Measurements from ENCODE around the gene GPSM1.

The GPSM1 gene, protein sequence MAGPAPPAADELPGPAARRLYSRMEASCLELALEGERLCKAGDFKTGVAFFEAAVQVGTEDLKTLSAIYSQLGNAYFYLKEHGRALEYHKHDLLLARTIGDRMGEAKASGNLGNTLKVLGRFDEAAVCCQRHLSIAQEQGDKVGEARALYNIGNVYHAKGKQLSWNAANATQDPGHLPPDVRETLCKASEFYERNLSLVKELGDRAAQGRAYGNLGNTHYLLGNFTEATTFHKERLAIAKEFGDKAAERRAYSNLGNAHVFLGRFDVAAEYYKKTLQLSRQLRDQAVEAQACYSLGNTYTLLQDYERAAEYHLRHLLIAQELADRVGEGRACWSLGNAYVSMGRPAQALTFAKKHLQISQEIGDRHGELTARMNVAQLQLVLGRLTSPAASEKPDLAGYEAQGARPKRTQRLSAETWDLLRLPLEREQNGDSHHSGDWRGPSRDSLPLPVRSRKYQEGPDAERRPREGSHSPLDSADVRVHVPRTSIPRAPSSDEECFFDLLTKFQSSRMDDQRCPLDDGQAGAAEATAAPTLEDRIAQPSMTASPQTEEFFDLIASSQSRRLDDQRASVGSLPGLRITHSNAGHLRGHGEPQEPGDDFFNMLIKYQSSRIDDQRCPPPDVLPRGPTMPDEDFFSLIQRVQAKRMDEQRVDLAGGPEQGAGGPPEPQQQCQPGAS

DNA sequence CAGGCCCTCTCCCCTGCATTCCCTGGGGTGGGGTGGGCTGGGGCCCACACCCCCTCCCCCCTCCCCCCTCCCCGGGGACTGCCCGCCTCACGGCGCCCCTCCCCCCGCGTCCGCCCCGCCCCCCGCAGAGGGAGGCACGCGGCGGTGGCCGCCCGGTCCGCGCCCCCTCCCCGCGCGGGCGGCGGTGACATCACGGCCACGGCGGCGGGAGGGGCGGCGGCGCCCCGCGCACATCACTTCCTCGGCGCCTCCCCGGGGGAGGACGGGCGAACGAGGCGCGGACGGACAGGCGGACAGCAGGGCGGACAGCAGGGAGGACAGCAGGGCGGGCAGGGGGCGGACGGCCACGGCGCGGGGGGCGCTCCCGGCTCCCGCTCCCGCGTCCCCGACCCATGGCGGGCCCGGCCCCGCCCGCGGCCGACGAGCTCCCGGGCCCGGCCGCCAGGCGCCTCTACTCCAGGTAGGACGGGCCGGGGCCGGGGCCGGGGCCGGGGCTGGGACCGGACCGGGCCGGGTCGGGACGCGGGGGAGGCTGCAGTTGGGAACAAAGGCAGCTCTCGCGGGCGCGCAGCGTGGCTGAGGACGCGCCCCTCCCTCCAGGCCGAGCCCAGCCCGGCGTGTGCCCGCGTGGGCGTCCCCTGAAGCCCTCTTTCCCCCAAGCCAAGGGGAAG, at the start of gene GPSM1:
Gene GPSM1 (plus strand): TSS at position 236 of the 671 bp plus-strand sequence. CDS start 157 bp downstream, at position 393.
- DNase-seq, result peak; percentile 27

DNA sequence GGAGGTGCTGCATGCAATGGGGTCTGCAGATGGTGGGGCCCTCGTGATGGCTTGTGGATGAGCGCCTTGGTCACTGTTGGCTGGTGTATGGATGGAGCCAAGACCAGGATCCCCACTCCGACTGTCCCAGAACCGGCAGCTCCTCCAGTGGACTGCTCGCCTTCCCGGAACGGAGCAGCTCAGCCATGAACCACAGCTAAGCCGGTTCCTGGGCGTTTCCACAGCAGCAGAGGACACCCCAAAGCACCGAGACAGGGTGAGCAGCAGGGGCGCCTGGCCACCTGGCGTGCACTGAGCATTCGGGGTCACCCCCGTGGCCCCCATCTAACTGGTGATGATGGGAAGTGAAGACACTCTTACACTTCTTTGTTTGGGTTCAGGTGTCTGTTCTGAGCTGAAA, 49.6 kb upstream of the GPSM1 start:
- no peak for DNase-seq

DNA sequence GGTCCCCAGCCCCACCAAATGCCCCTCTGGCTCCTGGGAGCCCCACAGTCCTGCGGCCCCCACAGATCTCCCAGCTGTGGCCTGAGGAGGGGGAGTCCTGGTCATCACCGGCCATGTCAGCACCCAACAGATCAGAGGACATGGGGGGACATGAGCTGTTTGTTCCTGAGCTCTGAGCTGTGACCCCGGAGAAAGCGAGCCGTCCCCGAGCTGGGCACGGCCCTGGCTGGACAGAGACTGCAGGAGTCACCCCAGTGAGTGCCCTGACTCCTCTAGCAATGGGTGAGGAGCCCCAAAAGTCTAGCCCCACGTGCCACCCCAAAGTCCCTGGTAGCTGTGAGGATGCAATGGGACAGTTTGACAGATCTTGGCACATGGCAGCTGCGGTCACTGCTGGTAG, 49.1 kb upstream of the GPSM1 start:
- DNase-seq, result no peak

DNA sequence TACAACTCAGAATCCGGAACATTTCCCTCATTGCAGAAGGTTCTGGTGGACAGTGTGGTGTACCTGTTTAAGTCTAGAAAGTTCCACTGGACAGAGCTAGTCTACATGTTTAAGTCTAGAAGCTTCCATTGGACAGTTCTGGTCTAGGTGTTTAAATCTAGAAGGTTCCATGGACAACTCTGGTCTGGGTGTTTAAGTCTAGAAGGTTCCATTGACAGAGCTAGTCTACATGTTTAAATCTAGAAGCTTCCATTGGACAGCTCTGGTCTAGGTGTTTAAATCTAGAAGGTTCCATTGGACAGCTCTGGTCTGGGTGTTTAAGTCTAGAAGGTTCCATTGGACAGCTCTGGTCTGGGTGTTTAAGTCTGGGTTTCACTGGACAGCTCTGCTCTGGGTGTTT, 48.4 kb upstream of the GPSM1 start:
- DNase-seq, result no peak

DNA sequence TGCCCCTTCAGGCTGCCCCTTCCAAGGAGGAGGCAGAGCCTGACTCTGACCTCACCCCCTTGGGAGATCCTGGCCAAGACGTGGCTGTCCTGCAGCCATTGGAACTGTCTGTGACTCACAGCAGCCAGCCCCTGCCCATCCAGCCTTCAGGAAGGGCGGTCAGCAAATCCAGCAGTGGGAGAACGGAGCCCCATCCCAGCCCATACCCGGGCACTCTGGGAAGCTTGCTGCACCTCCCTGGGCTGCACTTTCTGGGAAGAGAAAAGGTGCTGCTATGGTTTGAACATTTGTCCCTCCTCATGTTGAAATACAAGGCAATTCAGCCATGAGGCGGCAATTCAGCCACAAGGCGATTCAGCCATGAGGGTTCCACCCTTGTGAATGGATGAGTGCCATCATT, 47.9 kb upstream of the GPSM1 start:
- DNase-seq, result no peak

DNA sequence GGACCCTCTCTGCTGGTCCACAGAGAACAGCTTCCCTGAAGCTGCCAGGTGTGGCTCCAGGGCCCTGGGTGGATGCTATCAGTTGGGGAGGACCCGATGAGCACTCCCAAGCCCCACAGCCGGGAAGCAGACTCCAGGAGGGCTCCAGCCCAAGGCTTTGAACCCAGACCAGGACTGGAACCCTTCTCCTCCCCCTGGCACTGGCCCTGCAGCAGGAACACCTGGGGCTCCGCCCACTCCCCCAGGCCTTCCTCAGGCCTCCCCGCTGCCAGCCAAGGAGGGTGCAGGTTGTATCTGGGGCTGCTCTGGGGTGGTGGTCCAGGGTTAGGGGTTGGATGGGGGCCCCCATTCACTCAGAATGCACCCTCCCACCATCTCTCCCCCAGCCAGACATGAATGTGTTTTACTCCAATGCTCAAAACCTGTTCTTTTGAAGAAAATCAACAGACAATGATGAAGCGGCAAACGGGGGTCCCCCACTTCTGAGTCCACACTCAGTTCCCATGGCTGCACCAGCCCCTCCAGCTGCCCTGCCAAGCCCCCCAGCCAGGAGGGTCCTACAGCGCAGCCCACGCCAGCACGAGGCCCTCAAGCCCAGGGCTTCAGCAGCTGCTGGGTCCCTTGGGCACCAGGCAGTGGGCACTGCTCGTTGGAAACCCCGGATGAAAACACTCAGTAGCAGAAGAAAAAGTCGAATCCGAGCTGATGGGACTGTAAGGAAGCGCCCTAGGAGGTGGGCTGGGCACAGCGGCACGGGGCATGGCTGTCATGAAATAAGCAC, 46.6 kb upstream of the GPSM1 start:
- no peak for DNase-seq

DNA sequence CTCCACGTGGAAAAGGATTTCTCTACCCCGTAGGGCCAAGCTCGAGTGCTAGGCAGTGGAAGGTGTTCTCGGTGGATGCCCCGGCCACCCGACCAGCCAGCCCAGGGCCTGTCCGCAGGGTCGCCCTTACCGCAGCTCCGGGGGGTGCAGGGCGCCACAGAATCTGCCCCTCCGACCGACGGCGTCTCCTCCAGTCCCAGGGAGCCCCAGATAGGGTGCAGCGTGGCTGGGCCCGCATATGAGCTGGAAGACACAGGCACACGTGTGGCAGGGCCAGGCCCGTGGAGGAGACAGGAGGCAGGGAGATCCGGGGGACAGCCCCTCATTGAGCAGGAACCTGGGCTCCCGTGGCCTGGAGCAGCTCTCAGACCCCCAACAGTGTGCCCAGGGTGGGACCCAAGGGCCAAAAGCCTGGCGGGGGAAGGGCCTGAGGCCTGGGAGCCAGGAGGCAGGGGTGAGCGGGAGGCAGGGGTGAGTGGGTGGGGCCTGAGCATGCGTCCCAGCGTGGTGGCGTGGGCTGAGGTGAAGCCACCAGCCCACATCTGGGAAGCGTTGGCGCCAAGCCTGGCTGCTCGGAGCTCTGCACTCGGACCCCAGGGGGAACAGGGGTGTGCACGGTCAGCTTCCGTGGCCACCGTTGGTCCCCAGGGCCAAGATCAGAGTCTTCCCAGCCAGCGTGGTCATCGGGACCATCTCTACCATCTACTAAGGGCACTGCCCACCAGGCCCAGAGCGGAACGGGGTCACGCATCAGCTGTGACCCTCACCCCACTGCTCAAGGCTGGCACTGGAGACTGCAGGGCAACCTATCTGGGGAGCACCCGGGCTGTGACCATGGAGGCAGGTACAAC, 45.7 kb upstream of the GPSM1 start:
- DNase-seq, result no peak

DNA sequence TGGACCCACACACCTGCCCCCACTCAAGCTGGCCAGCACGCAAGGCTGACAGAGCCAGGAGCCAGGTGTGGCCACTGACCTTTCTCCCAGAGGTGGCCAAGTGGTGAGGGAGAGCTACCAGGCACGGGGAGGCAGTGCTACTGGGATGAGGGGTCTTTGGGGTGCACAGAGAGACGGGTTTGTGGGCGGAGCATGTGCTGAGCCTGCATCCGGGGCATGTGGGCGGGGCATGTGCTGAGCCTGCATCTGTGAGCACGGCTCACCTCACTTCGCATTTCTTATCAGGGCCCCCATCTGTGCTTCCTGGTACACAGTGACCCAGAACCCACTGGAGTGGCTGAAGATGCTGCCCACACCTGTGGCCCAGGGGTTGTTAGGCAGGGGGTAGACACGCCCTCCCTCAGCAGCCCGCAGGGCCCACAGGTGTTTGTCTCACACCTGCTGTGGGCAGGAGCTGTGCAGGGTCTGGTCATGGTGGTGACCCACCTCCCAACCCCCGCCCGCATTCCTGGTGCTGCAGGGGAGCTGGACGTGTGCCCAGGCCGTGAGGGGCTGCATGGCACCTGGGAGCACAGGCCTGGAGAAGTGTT, 45.0 kb upstream of the GPSM1 start:
- DNase-seq, result no peak

DNA sequence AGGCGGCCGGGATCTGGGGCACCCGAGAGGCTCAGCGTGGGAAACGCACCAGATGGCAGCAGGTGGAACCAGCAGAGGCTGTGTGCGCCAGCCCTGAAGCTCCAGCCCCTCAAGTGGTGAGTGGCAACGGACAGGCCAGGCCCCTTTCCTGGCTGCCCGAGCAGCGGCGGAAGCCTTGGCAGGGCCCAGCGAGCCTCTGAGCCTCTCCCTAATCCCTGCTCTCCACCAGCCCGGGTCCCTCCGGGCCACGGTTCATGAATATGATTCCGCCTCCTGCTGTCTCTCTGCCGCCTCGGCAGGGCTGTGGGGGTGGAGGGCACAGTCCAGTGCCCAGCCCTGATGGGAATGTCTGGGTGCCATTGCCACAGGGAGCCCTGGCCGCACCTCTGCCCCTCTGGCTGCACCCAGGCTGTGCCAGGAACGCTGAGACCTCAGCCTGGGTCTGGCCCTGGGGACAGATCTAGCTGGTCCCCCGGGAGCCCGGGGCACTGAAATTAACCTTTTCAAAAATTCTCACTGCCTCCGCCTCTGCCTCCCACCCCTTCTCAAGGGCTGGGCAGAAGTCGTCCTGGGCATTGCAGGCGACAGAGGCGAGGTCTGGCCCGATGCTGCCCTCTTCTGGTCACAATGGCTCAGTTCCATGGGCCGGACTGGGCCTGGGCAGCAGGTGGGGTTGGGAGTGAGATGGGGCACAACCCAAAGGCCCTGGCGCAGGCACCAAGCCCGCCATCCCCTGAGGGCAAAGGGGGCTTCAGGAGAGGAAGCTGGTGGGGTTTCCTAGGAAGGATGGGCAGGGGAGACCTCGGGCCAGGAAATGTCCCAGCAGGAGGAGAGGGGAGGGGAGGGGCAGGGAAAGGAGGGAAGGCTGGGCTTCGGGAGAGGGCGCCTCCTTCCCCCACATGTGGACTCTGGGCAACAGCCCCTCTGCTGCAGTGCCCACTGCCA, 43.8 kb upstream of the GPSM1 start:
- peak; percentile 72 for DNase-seq

DNA sequence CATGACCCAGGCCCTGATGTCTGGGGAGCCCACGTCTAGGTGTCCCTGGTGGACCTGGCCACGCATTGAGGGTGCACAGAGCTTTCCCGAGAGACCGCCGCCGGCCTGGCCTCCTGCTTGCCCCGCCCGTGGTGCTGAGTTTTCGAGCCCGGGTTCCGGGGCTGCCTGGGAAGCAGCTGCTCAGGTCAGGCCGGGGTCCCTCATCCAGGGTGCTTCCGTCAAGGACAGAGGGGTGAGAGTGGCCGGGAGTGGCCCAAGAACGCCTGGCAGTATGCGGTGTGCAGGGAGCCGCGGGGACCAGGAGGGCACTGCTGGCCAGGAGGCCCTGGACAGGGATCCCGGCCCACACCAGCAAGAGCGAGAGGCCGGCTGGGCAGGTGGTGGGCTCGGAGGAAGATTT, 43.0 kb upstream of the GPSM1 start:
- no peak for DNase-seq

DNA sequence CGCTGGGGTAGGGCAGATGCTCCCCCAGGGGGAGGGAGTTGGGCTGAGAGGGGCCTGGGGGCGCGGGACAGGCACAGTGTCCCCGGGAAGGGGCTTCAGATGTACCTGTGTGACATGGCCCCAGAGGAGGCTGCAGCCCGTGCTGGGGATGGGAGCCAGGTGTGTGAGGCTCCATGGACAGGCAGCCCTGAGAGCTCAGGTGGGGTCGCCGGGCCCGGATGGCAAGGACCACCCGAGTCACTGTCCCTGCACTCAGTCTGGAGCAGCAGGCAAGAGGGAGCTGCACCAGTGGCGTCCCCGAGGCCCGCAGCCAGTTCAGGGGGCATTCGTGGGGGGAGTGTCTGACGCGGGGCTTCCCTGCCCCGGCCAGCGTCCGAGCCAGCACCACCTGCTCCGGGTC, 42.4 kb upstream of the GPSM1 start:
- no peak for DNase-seq

DNA sequence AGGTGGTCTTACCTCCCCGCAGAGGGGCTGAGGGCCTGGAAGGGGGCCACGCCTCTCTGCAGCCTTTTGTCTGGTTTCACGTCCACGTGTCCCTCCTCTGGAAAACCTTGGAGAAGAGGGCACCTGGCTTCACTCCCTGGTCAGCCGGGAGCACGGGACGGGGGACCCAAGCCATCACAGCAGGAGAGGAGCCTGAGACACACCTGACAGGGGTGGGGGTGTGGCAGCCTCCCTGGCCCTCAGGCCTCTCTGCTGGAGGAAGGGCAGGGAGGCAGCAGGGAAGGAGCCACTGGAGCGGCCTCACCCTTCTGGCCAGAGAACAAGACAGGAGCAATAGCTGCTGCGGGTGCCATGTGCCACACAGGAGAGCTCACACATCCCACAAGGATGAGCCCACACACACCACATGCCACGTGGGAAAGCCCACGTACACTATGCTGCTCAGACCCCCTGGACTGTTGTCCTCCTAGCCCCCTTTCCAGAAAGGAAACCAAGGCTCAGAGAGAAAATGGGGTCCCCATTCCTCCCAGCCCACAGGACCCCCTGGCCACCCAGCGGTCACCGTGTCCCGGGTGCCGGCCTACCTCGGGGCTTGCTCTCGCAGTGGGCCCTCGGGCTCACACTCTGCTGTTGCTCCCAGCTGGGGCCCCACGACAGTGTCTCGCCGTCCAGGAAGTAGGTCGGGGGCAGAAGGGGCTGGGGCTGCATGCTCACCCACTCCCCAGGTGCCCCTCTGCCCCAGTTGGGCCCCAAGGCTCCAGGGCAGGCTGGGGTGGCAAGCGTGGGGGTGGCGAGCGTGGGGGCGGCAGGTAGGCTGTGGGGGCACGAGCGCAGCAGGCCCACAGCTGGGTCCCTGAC, 41.6 kb upstream of the GPSM1 start:
- DNase-seq, result no peak

DNA sequence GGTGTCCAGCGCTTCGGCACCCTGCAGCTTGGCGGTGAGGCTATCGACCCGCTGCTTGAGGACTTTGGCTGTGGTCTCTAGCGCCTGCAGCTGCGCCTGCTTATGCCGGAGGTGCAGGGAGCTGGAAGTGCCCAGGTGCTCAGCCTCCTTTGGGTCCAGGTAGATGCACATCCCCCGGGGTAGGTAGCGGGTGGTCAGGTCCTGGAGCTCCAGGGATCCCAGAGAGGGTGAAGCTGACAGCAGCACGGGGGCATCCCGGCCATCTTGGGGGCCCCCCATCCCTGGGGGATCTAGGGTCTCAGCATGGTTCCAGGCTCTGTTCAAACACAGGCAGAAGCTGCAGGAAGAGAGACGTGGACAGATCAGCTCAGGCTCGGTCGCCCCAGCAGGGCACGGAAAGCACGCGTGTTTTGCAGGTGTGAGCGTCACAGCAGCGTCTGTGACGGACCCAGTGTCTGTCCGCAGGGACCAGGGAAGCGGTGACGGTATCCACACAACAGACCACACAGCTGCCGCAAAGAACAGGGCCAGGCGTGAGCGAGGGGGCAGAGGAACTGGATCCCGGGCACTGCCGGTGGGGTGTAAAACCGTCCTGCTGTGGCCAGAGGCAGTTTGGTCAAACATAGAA, 40.9 kb upstream of the GPSM1 start:
- DNase-seq, result no peak

DNA sequence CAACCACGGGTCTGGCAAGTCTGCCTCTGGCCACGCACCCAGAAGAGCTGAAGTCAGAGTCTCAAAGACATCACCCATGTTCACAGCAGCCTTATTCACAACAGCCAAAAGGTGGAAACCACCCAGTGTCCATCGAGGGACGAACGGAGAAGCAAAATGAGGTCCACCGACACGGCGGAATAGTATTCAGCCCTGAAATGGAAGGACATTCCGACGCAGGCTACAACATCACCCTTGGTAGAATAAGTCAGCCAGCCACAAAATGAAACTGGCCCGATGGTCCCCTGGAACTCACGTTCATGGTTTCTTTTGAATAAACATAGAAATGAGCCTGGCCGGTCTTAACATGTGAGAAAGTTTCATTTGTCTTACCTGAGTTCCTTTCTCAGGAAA, 40.4 kb upstream of the GPSM1 start:
- DNase-seq, result no peak

DNA sequence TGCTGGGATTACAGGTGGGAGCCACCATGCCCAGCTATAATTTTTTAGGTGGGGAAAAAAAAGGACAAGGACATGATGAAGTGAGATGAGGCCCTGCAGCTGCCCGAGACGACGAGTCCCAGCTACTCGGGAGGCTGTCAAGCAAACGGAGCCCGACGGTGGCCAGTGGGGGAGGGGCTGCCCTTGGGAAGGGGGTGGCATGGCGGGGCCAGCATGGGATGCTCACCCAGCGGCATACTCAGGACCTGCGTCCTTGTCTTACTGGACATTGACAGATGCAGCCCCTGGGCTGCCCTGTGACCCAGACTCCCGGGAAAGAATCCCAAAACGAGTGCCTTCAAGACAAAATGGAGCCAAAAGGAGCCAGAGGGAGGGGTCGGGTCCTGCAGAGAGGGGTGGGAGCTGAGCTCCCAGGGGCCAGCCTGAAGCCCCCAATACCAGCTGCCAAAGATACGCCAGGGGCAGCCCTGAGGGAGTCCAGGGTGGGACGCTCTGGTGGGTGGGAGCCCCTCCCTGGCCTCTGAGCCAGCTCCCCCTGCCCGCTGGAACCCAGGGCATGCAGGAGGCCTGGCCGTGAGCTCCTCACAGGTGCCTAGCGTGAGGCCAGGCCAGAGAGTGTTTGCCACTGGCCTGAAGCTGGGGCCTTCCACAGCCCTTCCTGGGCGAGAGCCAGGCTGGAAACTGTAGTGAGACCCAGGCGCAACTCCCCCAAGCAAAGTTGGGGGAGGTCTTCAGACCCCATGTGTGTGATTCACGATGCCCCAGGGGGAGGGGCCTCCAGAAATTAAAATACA, 39.2 kb upstream of the GPSM1 start:
- no peak for DNase-seq

DNA sequence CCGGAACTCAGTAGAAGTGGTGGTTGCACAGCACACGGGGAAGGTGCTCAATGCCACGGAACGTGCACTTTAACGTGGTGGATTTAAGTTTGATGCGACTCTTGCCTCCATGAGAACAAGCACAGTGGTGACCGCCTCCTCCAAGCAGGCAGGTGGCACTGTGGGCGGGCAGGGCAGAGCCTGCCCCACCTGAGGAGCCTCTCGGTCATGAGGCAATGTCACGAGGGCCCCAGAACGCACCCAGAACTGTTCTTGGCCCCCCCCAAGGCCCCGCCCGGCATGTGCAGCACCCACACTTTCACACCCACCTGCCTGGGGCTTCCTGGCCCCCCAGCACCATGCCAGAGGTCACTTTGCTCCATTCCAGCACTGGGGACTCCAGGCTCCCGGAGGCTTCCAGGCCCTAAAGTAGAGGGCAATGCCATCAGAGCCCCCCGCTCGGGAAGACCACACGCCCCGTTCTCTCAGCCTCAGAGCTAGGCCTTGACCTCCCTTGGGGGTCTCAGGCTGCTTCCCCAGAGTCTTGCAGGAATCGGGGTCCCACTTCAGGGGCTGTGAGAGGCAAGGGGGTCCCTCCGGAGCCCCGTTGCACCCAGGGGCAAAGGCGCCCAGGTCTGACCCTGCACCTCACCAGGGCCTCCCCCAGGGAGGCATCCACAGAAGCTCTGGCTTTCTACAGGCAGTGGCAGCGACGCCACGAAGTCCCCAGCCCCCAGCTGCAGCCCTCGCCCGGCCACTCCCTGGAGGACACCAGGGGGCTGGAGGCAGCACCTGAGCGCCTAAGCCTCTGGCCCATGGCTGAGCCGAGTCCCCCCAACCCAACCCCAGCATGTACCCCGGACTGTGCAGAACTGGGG, 37.5 kb upstream of the GPSM1 start:
- DNase-seq, result no peak

DNA sequence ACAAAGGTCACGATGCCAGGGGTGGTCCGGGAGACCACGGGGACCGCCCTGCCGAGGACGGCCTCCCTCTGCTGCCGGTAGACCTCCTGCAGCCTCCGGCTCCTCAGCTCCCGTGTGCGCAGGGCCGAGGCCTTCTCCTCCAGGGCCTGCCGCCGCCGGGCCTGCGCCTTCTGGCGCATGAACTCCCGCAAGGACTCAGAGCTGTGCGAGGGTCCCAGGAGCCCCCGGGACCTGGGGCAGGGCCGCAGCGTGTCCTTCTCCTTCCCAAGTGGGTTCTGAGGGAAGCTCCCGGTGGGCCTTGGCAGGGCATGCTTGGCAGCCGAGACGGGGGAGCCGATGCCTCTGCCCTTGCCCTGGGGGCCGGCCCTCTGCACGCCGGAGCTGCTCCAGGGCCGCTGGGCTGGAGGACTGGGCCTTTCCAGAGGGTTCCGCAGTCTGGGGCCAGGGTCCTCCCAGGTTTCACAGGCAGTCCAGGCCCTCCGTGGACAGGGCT, 36.8 kb upstream of the GPSM1 start:
- no peak for DNase-seq

Data from activated CD4-positive, alpha-beta T cell treated with anti-CD3 and anti-CD28 coated beads, Interleukin-2, amount 50 U/mL, for 1 hour (primary cell).